Osteocyte (in vitro differentiated cells): ENCODE data around the gene ASXL1. TPM values are rescaled to one million over a fixed set of nuclear protein-coding genes. Genes with fewer than 3 reads are reported as not detected.
"Not testable (repeated sequence)": the region's sequence is repeated elsewhere in the genome, so short reads cannot be mapped to it uniquely, and the experiment has no call there.

Source experiments
- DNase-seq: peaks from one replicate; pipeline ENCODE4 v3.0.0; 2021; ENCODE audit warnings: mixed read lengths; ENCODE audit not compliant: unreplicated experiment; ENCODE audit errors: extremely low spot score
- H3K27ac Mint-ChIP-seq: one replicate; pipeline ENCODE4 v1.8.0; 2021; ENCODE audit warnings: mild to moderate bottlenecking, mixed read lengths; ENCODE audit not compliant: unreplicated experiment
- H3K27me3 Mint-ChIP-seq: one replicate; pipeline ENCODE4 v1.8.0; 2021; ENCODE audit warnings: mixed read lengths; ENCODE audit not compliant: unreplicated experiment
- H3K36me3 Mint-ChIP-seq: one replicate; pipeline ENCODE4 v1.8.0; 2021; ENCODE audit warnings: mixed read lengths; ENCODE audit not compliant: unreplicated experiment
- H3K4me1 Mint-ChIP-seq: one replicate; pipeline ENCODE4 v1.8.0; 2021; ENCODE audit warnings: mixed read lengths; ENCODE audit not compliant: unreplicated experiment
- H3K4me3 Mint-ChIP-seq: one replicate; pipeline ENCODE4 v1.8.0; 2021; ENCODE audit warnings: mild to moderate bottlenecking, moderate library complexity, mixed read lengths; ENCODE audit not compliant: unreplicated experiment
- H3K9me3 Mint-ChIP-seq: one replicate; pipeline ENCODE4 v1.8.0; 2021; ENCODE audit warnings: mixed read lengths; ENCODE audit not compliant: unreplicated experiment
- total RNA-seq: library from RNA; stranded (reverse); gene quantifications from 2 replicates; pipeline ENCODE4 v1.2.1, GENCODE V29; 2021
- TF ChIP-seq, protein P1 (sequence below): fragments of 200-600 bp; sonication (generic); IDR thresholded peaks from 2 replicates; pipeline ENCODE4 v1.5.0; 2021; ENCODE audit warnings: antibody characterized with exemption, mild to moderate bottlenecking, moderate library complexity

ASXL1 gene
- total RNA-seq, 1 donor from 2014 or later: 76.8 TPM

DNA sequence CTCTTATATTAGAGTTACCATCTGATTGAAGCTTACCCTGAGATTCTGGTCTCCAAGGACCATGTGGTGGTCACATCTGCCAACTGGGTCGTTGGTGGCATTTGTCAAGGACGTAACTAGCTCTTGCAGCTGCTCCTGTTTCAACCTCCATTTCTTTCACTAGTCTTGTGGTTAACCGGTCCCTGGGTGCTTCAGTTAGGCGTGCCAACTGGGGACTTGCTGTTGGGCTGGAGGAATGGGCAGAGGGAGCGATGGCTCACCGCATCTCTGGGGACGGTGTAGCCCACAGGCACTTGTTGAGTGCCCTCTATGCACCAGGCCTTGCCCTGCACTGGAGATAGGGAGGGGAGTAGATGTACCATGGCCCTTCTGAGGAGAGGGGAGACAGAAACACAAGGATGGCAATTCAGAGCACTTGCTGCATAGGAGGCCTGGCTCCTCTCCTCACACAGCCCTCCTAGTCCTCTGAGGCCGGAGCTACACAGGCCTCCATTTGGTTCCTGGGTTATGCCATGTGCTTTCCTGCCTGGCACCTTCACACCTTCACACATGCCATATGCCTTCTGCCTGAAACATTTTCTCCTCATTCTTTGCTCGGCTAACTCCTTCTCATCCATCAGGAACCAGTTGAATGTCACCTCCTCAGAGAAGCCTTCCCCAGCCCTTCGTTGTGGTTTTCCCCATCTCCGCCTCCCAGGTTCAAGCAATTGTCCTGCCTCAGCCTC, 20.0 kb upstream of the ASXL1 start:
- no peak overlapping the region for H3K27ac Mint-ChIP-seq

DNA sequence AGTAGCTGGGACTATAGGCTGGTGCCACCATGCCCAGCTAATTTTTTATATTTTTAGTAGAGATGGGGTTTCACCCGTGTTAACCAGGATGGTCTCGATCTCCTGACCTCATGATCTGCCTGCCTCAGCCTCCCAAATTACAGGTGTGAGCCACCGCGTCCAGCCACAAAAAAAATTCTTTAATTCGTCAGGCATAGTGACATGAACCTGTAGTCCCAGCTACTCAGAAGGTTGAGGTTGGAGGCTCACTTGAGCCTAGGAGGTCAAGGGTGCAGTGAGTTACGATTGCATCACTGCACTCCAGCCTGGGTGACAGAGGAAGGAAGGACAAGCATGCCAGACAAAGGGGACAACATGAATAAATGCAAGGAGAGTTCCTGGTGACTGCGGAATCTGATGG, 19.5 kb upstream of the ASXL1 start:
- peaks cover 10% of the 10 kb centered on the region for H3K36me3 Mint-ChIP-seq
- H3K27me3 Mint-ChIP-seq: no peaks in the 10 kb centered on the region
- H3K4me1 Mint-ChIP-seq: peaks cover 7% of the 10 kb centered on the region
- TF ChIP-seq, protein P1, sequence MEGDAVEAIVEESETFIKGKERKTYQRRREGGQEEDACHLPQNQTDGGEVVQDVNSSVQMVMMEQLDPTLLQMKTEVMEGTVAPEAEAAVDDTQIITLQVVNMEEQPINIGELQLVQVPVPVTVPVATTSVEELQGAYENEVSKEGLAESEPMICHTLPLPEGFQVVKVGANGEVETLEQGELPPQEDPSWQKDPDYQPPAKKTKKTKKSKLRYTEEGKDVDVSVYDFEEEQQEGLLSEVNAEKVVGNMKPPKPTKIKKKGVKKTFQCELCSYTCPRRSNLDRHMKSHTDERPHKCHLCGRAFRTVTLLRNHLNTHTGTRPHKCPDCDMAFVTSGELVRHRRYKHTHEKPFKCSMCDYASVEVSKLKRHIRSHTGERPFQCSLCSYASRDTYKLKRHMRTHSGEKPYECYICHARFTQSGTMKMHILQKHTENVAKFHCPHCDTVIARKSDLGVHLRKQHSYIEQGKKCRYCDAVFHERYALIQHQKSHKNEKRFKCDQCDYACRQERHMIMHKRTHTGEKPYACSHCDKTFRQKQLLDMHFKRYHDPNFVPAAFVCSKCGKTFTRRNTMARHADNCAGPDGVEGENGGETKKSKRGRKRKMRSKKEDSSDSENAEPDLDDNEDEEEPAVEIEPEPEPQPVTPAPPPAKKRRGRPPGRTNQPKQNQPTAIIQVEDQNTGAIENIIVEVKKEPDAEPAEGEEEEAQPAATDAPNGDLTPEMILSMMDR: no peak
- no peak overlapping the region for H3K4me3 Mint-ChIP-seq
- H3K9me3 Mint-ChIP-seq: no peaks in the 10 kb centered on the region
- DNase-seq: no peak
- no peak overlapping the region for H3K27ac Mint-ChIP-seq

More for the DNA sequence above, 20.0 kb upstream of the ASXL1 start:
- H3K4me1 Mint-ChIP-seq: peaks cover 7% of the 10 kb centered on the region
- H3K9me3 Mint-ChIP-seq: no peaks in the 10 kb centered on the region
- no peak overlapping the region for H3K4me3 Mint-ChIP-seq
- DNase-seq: no peak
- TF ChIP-seq, protein P1: no peak
- peaks cover 10% of the 10 kb centered on the region for H3K36me3 Mint-ChIP-seq
- H3K27me3 Mint-ChIP-seq: no peaks in the 10 kb centered on the region

DNA sequence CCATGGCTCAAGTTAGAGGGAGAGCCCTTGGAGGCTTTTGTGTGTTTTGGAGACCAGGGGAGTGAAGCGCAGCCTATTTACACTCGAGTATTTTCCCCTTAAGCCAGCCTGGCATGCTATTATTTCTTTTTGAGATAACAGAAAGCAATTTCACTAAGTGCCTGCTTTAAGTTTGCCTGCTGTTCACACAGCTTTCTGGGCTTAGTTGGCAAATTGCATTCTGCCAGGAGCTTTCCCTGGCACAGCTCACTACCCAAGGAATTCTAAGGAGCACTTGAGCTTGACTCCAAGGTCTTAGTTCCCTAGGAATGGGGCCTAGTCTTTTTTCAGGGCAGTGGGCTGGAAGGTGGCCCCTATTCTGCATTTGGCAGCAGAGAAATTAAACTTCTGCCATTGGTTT, 19.0 kb upstream of the ASXL1 start:
- Mint-ChIP-seq H3K4me1 (peaks cover 7% of the 10 kb centered on the region), H3K36me3 (peaks cover 5% of the 10 kb centered on the region), H3K27ac (no peak overlapping the region), H3K27me3 (no peaks in the 10 kb centered on the region), H3K9me3 (no peaks in the 10 kb centered on the region), H3K4me3 (no peak overlapping the region)
- DNase-seq: no peak
- TF ChIP-seq, protein P1: no peak

DNA sequence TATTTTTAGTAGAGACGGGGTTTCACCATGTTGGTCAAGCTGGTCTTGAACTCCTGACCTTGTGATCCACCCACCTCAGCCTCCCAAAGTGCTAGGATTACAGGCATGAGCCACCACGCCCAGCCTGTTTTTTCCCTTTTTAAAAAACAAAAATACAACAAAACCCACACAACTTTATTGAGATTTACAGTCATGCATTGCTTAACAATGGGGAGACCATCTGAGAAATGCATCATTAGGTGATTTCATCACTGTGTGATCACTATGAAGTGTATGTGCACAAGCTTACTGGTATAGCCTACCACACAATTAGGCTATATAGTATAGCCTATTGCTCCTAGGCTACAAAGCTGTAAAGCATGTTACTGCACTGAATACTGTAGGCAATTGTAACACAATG, 17.1 kb upstream of the ASXL1 start:
- H3K27ac Mint-ChIP-seq, H3K9me3 Mint-ChIP-seq, H3K4me3 Mint-ChIP-seq, H3K36me3 Mint-ChIP-seq, DNase-seq, H3K27me3 Mint-ChIP-seq: not testable (repeated sequence)
- H3K4me1 Mint-ChIP-seq: peaks cover 16% of the 10 kb centered on the region

DNA sequence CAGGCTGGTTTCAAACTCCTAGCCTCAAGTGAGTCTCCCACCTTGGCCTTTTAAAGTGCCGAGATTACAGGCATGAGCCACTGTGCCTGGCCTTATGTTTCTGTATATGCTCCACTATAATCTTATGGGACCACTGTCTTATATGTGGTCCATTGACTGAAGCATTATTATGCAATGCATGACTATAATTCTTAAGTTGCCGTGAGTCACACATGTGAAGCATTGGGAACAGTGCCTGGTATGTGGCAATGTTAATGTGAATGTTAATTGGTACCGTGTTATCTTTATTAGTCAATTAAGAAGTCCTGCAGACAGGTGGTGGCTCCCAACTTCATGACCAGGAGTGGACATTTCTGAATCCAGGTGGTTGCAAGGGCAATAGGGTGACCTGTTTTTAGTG, 14.7 kb upstream of the ASXL1 start:
- TF ChIP-seq, protein P1: no peak
- Mint-ChIP-seq H3K9me3 (no peaks in the 10 kb centered on the region), H3K27me3 (no peaks in the 10 kb centered on the region), H3K4me1 (peaks cover 14% of the 10 kb centered on the region), H3K36me3 (no peaks in the 10 kb centered on the region), H3K27ac (no peak overlapping the region), H3K4me3 (no peak overlapping the region)
- DNase-seq: no peak
